ENCODE results near the gene RANBP1.

GRCh38 chr22:20148414-20148813 lies 32.5 kb downstream of the RANBP1 start:
- TF ChIP-seq POLR2A (IDR thresholded peaks at IDR 0.05) (no peak), CTCF (IDR thresholded peaks at IDR 0.05) (no peak)
